C4-2B (cell line): ENCODE data around the gene GNAI2.

Experiments used
- ZFX ChIP-seq: fragments of 450-650 bp; IDR thresholded peaks from 2 replicates; pipeline ENCODE4 v1.6.1; 2017
- TF ChIP-seq, protein P1 (sequence below): fragments of 450-650 bp; conservative IDR thresholded peaks from 2 replicates; pipeline ENCODE4 v1.5.1; 2017; ENCODE audit warnings: mild to moderate bottlenecking

DNA sequence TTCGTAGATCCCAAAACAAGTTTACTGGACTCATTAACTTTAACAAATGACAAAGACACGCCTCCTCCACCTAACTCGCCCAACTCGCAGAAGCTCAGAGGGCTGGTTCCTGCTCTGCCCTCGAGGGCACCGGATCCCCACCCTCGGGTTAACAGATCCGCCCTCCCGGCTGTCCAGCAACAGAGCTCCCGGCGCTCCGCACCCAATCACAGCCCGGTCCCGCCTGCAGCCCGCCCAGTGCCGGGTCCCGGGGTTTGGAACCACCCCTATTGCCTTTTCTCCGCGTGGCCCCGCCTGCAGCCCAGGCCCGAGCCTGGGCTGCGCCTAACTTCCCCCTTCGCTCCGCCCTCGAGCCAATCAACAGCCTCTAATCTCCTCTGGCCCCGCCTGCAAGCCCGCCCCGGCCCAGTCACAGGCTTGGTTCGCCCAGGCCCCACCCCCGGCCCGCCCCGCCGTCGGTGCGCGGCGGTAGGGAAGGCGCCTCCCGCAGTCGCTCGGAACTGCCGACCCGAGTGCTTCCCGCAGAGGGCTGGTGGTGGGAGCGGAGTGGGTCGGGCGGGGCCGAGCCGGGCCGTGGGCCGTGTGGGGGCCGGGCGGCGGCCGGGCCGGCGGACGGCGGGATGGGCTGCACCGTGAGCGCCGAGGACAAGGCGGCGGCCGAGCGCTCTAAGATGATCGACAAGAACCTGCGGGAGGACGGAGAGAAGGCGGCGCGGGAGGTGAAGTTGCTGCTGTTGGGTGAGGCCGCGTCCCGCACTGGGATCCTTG, at the start of gene GNAI2:
- TF ChIP-seq, protein P1, sequence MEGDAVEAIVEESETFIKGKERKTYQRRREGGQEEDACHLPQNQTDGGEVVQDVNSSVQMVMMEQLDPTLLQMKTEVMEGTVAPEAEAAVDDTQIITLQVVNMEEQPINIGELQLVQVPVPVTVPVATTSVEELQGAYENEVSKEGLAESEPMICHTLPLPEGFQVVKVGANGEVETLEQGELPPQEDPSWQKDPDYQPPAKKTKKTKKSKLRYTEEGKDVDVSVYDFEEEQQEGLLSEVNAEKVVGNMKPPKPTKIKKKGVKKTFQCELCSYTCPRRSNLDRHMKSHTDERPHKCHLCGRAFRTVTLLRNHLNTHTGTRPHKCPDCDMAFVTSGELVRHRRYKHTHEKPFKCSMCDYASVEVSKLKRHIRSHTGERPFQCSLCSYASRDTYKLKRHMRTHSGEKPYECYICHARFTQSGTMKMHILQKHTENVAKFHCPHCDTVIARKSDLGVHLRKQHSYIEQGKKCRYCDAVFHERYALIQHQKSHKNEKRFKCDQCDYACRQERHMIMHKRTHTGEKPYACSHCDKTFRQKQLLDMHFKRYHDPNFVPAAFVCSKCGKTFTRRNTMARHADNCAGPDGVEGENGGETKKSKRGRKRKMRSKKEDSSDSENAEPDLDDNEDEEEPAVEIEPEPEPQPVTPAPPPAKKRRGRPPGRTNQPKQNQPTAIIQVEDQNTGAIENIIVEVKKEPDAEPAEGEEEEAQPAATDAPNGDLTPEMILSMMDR = no peak
- TF ChIP-seq ZFX = no peak
